KMS-11 (cell line): ENCODE results near the gene TGFA.

Experiments
- H2AFZ ChIP-seq: fragments of 200-600 bp; sonication (generic); 2 replicates; pipeline ENCODE4 v1.6.1; 2016; ENCODE audit warnings: antibody characterized with exemption, mixed run types, low read depth
- H3K27ac ChIP-seq: fragments of 200-600 bp; sonication (generic); 2 replicates; pipeline ENCODE4 v1.6.1; 2016; ENCODE audit warnings: mild to moderate bottlenecking, mixed run types
- H3K27me3 ChIP-seq: fragments of 200-600 bp; sonication (generic); 2 replicates; pipeline ENCODE4 v1.6.1; 2017; ENCODE audit warnings: mild to moderate bottlenecking, low read depth, mixed run types, moderate library complexity; ENCODE audit not compliant: insufficient read depth
- H3K36me3 ChIP-seq: fragments of 200-600 bp; sonication (generic); 2 replicates; pipeline ENCODE4 v1.6.1; 2017; ENCODE audit warnings: mild to moderate bottlenecking, mixed run types; ENCODE audit not compliant: insufficient read depth
- H3K4me1 ChIP-seq: fragments of 200-600 bp; sonication (generic); 2 replicates; pipeline ENCODE4 v1.6.1; 2016; ENCODE audit warnings: mild to moderate bottlenecking, low read depth, mixed run types; ENCODE audit not compliant: poor library complexity, severe bottlenecking
- H3K4me2 ChIP-seq: fragments of 200-600 bp; sonication (generic); 2 replicates; pipeline ENCODE4 v1.7.0; 2016; ENCODE audit warnings: mild to moderate bottlenecking, mixed run types
- H3K4me3 ChIP-seq: fragments of 200-600 bp; sonication (generic); IDR thresholded peaks from 2 replicates; pipeline ENCODE4 v1.6.1; 2017; ENCODE audit warnings: low read depth, low read length, mixed read lengths; ENCODE audit not compliant: insufficient read depth
- H3K79me2 ChIP-seq: fragments of 200-600 bp; sonication (generic); 2 replicates; pipeline ENCODE4 v1.6.1; 2016; ENCODE audit warnings: low read depth, mixed run types; ENCODE audit not compliant: insufficient read depth
- H3K9ac ChIP-seq: fragments of 200-600 bp; sonication (generic); 2 replicates; pipeline ENCODE4 v1.6.1; 2016; ENCODE audit warnings: mild to moderate bottlenecking, mixed run types
- H4K20me1 ChIP-seq: fragments of 200-600 bp; sonication (generic); 2 replicates; pipeline ENCODE4 v1.6.1; 2016; ENCODE audit warnings: mild to moderate bottlenecking, mixed run types; ENCODE audit not compliant: insufficient read depth
- CTCF ChIP-seq: fragments of 200-600 bp; sonication (generic); conservative IDR thresholded peaks from 2 replicates; pipeline ENCODE4 v1.6.1; 2017; ENCODE audit warnings: low read depth, mild to moderate bottlenecking, antibody characterized with exemption, low read length, moderate library complexity, mixed read lengths

TGFA gene

GRCh38 chr2:70443078-70443465 is 110.6 kb downstream of the TGFA start:
- H3K4me2 ChIP-seq, result no peak overlapping the region
- H3K27ac ChIP-seq, result no peak overlapping the region
- H3K9ac ChIP-seq, result no peak overlapping the region
- no peak overlapping the region for H2AFZ ChIP-seq
- no peaks in the 10 kb centered on the region for H3K4me1 ChIP-seq
- no peak overlapping the region for H3K4me3 ChIP-seq
- no peak for TF ChIP-seq CTCF
- no peaks in the 10 kb centered on the region for H3K79me2 ChIP-seq
- H4K20me1 ChIP-seq, result no peaks in the 10 kb centered on the region
- no peaks in the 10 kb centered on the region for H3K36me3 ChIP-seq
- no peaks in the 10 kb centered on the region for H3K27me3 ChIP-seq

- Histone ChIP-seq H3K27me3 (no peaks in the 10 kb centered on the region), H3K4me2 (no peak overlapping the region), H4K20me1 (no peaks in the 10 kb centered on the region), H3K36me3 (no peaks in the 10 kb centered on the region), H2AFZ (no peak overlapping the region), H3K4me1 (no peaks in the 10 kb centered on the region), H3K27ac (no peak overlapping the region), H3K79me2 (no peaks in the 10 kb centered on the region), H3K9ac (no peak overlapping the region), H3K4me3 (no peak overlapping the region)
- TF ChIP-seq CTCF, result no peak
These were observed 111.1 kb downstream of the TGFA start for GRCh38 chr2:70442301-70443077.

- no peak overlapping the region for H2AFZ ChIP-seq
- H3K4me2 ChIP-seq, result no peak overlapping the region
- no peak overlapping the region for H3K9ac ChIP-seq
- no peaks in the 10 kb centered on the region for H3K79me2 ChIP-seq
- no peak overlapping the region for H3K4me3 ChIP-seq
- TF ChIP-seq CTCF, result no peak
- H3K4me1 ChIP-seq, result no peaks in the 10 kb centered on the region
- no peaks in the 10 kb centered on the region for H3K27me3 ChIP-seq
- H3K27ac ChIP-seq, result no peak overlapping the region
- no peaks in the 10 kb centered on the region for H4K20me1 ChIP-seq
- H3K36me3 ChIP-seq, result no peaks in the 10 kb centered on the region
These were observed 113.0 kb downstream of the TGFA start for GRCh38 chr2:70440621-70441020.

GRCh38 chr2:70435138-70435537 is 118.5 kb downstream of the TGFA start:
- Histone ChIP-seq H3K4me3 (no peak overlapping the region), H2AFZ (no peak overlapping the region), H3K4me2 (no peak overlapping the region), H3K79me2 (no peaks in the 10 kb centered on the region), H4K20me1 (no peaks in the 10 kb centered on the region), H3K27me3 (no peaks in the 10 kb centered on the region), H3K36me3 (no peaks in the 10 kb centered on the region), H3K9ac (no peak overlapping the region), H3K27ac (no peak overlapping the region), H3K4me1 (peaks cover 11% of the 10 kb centered on the region)
- no peak for TF ChIP-seq CTCF
